HCT116 (cell line): Measurements from ENCODE around the gene ADPRHL1. TPM values are rescaled to one million over a fixed set of nuclear protein-coding genes. Genes with fewer than 3 reads are reported as not detected.

ENCODE experiments used
- ATAC-seq: fragments of 200-7000 bp; cut with Tn5 transposase; 2 replicates; pipeline ENCODE4 v1.9.1; 2020; ENCODE audit warnings: mild to moderate bottlenecking, moderate library complexity
- BruUV-seq: library from RNA; stranded (reverse); fragments of 400-500 nt; replicated peaks from 2 replicates; lab custom pipeline; 2021; lab: Mats Ljungman, UMichigan
- CTCF ChIA-PET: fragments of 300-600 bp; sonication (Branson Sonifier 250); formaldehyde crosslinking; loops from one replicate; lab custom pipeline; 2021; ENCODE audit warnings: antibody characterized with exemption; lab: Charles Lee
- POLR2A ChIA-PET: fragments of 300-600, 350-600 bp; sonication (Branson Sonifier 250); formaldehyde crosslinking; loops from one replicate; lab custom pipeline; 2021; ENCODE audit warnings: antibody characterized with exemption; lab: Charles Lee
- RAD21 ChIA-PET, 2 experiments: fragments of 300-600 bp; sonication (Branson Sonifier 250); formaldehyde crosslinking; loops; one replicate each; lab custom pipeline; 2023; ENCODE audit warnings: low total read pairs in 2 of 2; ENCODE audit not compliant: uncharacterized antibody in 2 of 2, unreplicated experiment in 2 of 2, low non-redundant PET in 1 of 2; lab: Charles Lee
- DNase-seq: peaks from one replicate; pipeline ENCODE4 v3.0.0-alpha.2; 2010; ENCODE audit warnings: low read depth, low spot score
- H2AFZ ChIP-seq: fragments of 200-600 bp; shearing (Covaris generic), sonication (generic); 2 replicates; pipeline ENCODE4 v1.6.1; 2017; ENCODE audit warnings: low read depth, mixed run types, mixed read lengths, antibody characterized with exemption, low read length; ENCODE audit not compliant: poor library complexity, severe bottlenecking
- H3K27ac ChIP-seq: 2 replicates; pipeline ENCODE4 v1.5.1; 2012; ENCODE audit warnings: low read depth, low read length
- H3K27me3 ChIP-seq: fragments of 200-600 bp; sonication (generic); 2 replicates; pipeline ENCODE4 v1.6.1; 2016; ENCODE audit warnings: mixed run types, low read length, mixed read lengths; ENCODE audit not compliant: insufficient read depth
- H3K36me3 ChIP-seq, 2 experiments: fragments of 200-500 bp in 1 of 2; fragments of 200-600 bp in 1 of 2; sonication (Bioruptor generic) in 1 of 2; sonication (generic) in 1 of 2; 2 replicates each; pipeline versions ENCODE4 v1.5.1 to v1.6.1; 2014 to 2016; ENCODE audit warnings: low read length in 2 of 2, inconsistent platforms in 1 of 2, mixed read lengths in 1 of 2, mixed run types in 1 of 2; ENCODE audit not compliant: insufficient read depth in 2 of 2, control insufficient read depth in 1 of 2
- H3K4me1 ChIP-seq, 2 experiments: fragments of 200-600 bp in 1 of 2; sonication (generic) in 1 of 2; 2 replicates each; pipeline versions ENCODE4 v1.5.1 to v1.6.1; 2012 to 2017; ENCODE audit warnings: low read length in 2 of 2, inconsistent platforms in 1 of 2, mild to moderate bottlenecking in 1 of 2, mixed read lengths in 1 of 2, mixed run types in 1 of 2, moderate library complexity in 1 of 2; ENCODE audit not compliant: insufficient read depth in 2 of 2, control insufficient read depth in 1 of 2
- H3K4me2 ChIP-seq: fragments of 200-600 bp; sonication (generic); 2 replicates; pipeline ENCODE4 v1.6.1; 2017; ENCODE audit warnings: mixed run types, low read length, mixed read lengths
- H3K4me3 ChIP-seq, 2 experiments: fragments of 200-600 bp in 1 of 2; sonication (generic) in 1 of 2; replicated peaks in 1 of 2; 2 replicates each; pipeline ENCODE4 v1.5.1; 2011 to 2016; ENCODE audit warnings: low read length in 2 of 2, control low read depth in 1 of 2, low read depth in 1 of 2, mild to moderate bottlenecking in 1 of 2, mixed read lengths in 1 of 2, mixed run types in 1 of 2
- H3K79me2 ChIP-seq: fragments of 200-600 bp; sonication (generic); 2 replicates; pipeline ENCODE4 v1.6.1; 2017; ENCODE audit warnings: mild to moderate bottlenecking, mixed run types, low read length, moderate library complexity, mixed read lengths; ENCODE audit not compliant: insufficient read depth
- H3K9ac ChIP-seq: fragments of 200-600 bp; sonication (generic); 2 replicates; pipeline ENCODE4 v1.6.1; 2016; ENCODE audit warnings: low read length, mixed read lengths
- H3K9me2 ChIP-seq: fragments of 200-600 bp; sonication (generic), shearing (Covaris generic); 2 replicates; pipeline ENCODE4 v1.6.1; 2017; ENCODE audit warnings: mixed run types, mild to moderate bottlenecking, moderate library complexity; ENCODE audit not compliant: insufficient read depth
- H3K9me3 ChIP-seq, 2 experiments: fragments of 200-500 bp in 1 of 2; fragments of 200-600 bp in 1 of 2; sonication (Bioruptor generic) in 1 of 2; sonication (generic) in 1 of 2; 2 replicates each; pipeline ENCODE4 v1.6.1; 2014 to 2017; ENCODE audit warnings: low read length in 2 of 2, mixed read lengths in 2 of 2, inconsistent platforms in 1 of 2, low read depth in 1 of 2, mild to moderate bottlenecking in 1 of 2, mixed run types in 1 of 2, moderate library complexity in 1 of 2; ENCODE audit not compliant: control insufficient read depth in 1 of 2, insufficient read depth in 1 of 2
- H4K20me1 ChIP-seq: fragments of 200-600 bp; sonication (generic), shearing (Covaris generic); 2 replicates; pipeline ENCODE4 v1.6.1; 2017; ENCODE audit warnings: mixed run types, mild to moderate bottlenecking, moderate library complexity; ENCODE audit not compliant: insufficient read depth
- ATF3 ChIP-seq: IDR thresholded peaks from 2 replicates; pipeline ENCODE4 v1.6.1; 2012
- CBX3 ChIP-seq: IDR thresholded peaks from 2 replicates; pipeline ENCODE4 v1.6.1; 2012; ENCODE audit warnings: low read depth
- CTCF ChIP-seq, 3 experiments: fragments of 200-600 bp in 1 of 3; sonication (generic) in 1 of 3; IDR thresholded peaks in 2 of 3; conservative IDR thresholded peaks in 1 of 3; 2 replicates each; pipeline ENCODE4 v1.5.1; 2012 to 2017; ENCODE audit warnings: low read depth in 2 of 3, low read length in 2 of 3, antibody characterized with exemption in 1 of 3, borderline replicate concordance in 1 of 3, control low read depth in 1 of 3, mild to moderate bottlenecking in 1 of 3, mixed read lengths in 1 of 3, mixed run types in 1 of 3, moderate library complexity in 1 of 3; ENCODE audit not compliant: insufficient read depth in 1 of 3
- EGR1 ChIP-seq: IDR thresholded peaks from 2 replicates; pipeline ENCODE4 v1.6.1; 2012; ENCODE audit warnings: low read depth
- ELF1 ChIP-seq: IDR thresholded peaks from 2 replicates; pipeline ENCODE4 v1.6.1; 2012; ENCODE audit warnings: low read depth, borderline replicate concordance
- EZH2 ChIP-seq: fragments of 200-600 bp; sonication (generic); IDR thresholded peaks from 2 replicates; pipeline ENCODE4 v1.6.1; 2017; ENCODE audit warnings: antibody characterized with exemption, mixed run types
- EZH2phosphoT487 ChIP-seq: fragments of 200-600 bp; IDR thresholded peaks from 2 replicates; pipeline ENCODE4 v1.6.1; 2018; ENCODE audit warnings: antibody characterized with exemption, borderline replicate concordance
- FOSL1 ChIP-seq: IDR thresholded peaks from 2 replicates; pipeline ENCODE4 v1.6.1; 2012; ENCODE audit warnings: low read depth
- JUND ChIP-seq: IDR thresholded peaks from 2 replicates; pipeline ENCODE4 v1.6.1; 2012
- MAX ChIP-seq: IDR thresholded peaks from 2 replicates; pipeline ENCODE4 v1.6.1; 2012
- POLR2AphosphoS5 ChIP-seq: IDR thresholded peaks from 2 replicates; pipeline ENCODE4 v1.6.1; 2011; ENCODE audit warnings: mild to moderate bottlenecking, low read depth, low read length, moderate library complexity
- RAD21 ChIP-seq: IDR thresholded peaks from 2 replicates; pipeline ENCODE4 v1.6.1; 2012; ENCODE audit warnings: low read depth, mild to moderate bottlenecking
- SIN3A ChIP-seq: IDR thresholded peaks from 2 replicates; pipeline ENCODE4 v1.6.1; 2012; ENCODE audit warnings: low read depth
- SP1 ChIP-seq: IDR thresholded peaks from 2 replicates; pipeline ENCODE4 v1.6.1; 2012; ENCODE audit warnings: low read depth
- TCF7L2 ChIP-seq: IDR thresholded peaks from 2 replicates; pipeline ENCODE4 v1.7.0; 2011; ENCODE audit warnings: borderline replicate concordance, inconsistent platforms; ENCODE audit not compliant: insufficient read depth, insufficient read length; ENCODE audit errors: extremely low read depth
- YY1 ChIP-seq: IDR thresholded peaks from 2 replicates; pipeline ENCODE4 v1.6.1; 2011; ENCODE audit warnings: low read length, low read depth, moderate library complexity, mild to moderate bottlenecking; ENCODE audit not compliant: insufficient replicate concordance; ENCODE audit errors: extremely low read depth
- ZFX ChIP-seq: fragments of 450-650 bp; IDR thresholded peaks from 2 replicates; pipeline ENCODE4 v1.6.1; 2017
- ZNF274 ChIP-seq: fragments of 200-500 bp; sonication (Bioruptor generic); IDR thresholded peaks from 2 replicates; pipeline ENCODE4 v1.6.1; 2014; ENCODE audit warnings: mild to moderate bottlenecking, low read depth, low read length, inconsistent platforms
- intact Hi-C: fragments of 100-400 bp; cut with micrococcal nuclease; formaldehyde crosslinking; loops from 2 replicates; pipeline ENCODE4 v1.10.0; 2022
- total RNA-seq: library from RNA; stranded (reverse); gene quantifications from one replicate; pipeline ENCODE4 v1.2.1, GENCODE V29; 2021; ENCODE audit not compliant: unreplicated experiment
- TF ChIP-seq, protein P1 (sequence below): IDR thresholded peaks from 2 replicates; pipeline ENCODE4 v1.6.1; 2011; ENCODE audit warnings: mild to moderate bottlenecking, low read length, moderate library complexity; ENCODE audit not compliant: insufficient replicate concordance; ENCODE audit errors: extremely low read depth

Gene ADPRHL1
- total RNA-seq, 1 experiment from 2014 or later, result 12.6 TPM

DNA sequence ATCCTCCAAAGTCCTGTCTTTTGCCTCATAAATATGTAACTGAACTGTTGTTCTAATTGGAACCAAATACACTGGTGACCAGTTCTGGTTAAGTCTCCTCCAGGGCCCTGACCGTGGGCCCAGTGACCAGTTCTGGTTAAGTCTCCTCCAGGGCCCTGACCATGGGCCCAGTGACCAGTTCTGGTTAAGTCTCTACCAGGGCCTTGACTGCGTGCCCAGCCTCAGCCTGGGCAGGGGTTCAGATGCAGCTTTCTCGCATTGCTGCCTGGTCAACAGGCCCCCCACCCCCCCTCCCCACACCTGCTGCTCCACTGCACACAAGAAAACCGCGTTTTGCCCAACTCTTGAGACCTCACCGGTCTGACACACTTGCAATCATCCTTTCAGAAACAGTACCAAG lies 85.5 kb downstream of the ADPRHL1 start:
- Histone ChIP-seq H3K27ac (no peak overlapping the region), H2AFZ (no peak overlapping the region), H3K79me2 (peaks cover 4% of the 10 kb centered on the region), H3K9ac (no peak overlapping the region), H3K4me2 (no peak overlapping the region), H3K9me2 (no peaks in the 10 kb centered on the region), H3K9me3 (no peaks in the 10 kb centered on the region), H3K4me1 (peaks cover 6 to 9% of the 10 kb centered on the region in 2 experiments), H3K36me3 (no peaks in the 10 kb centered on the region)
- no peak for ATAC-seq
- RAD21 ChIA-PET, result no interaction called here
- POLR2A ChIA-PET, result no interaction called here
- CTCF ChIA-PET, result no interaction called here
- no TSS peak for BruUV-seq
- intact Hi-C loops, result no loop called here
- DNase-seq, result no peak
- TF ChIP-seq FOSL1 (no peak), POLR2AphosphoS5 (no peak), SP1 (no peak), JUND (no peak), TCF7L2 (no peak), ATF3 (no peak), SIN3A (no peak), CBX3 (no peak), CTCF (IDR thresholded peaks at IDR 0.05 in 2 of 3, conservative IDR thresholded peaks at IDR 0.05 in 1 of 3; ENCODE audit: borderline replicate concordance in 1 of 3, insufficient read depth in 1 of 3, low read depth in 2 of 3, low read length in 2 of 3) (no peak), ZNF274 (no peak), YY1 (no peak), EGR1 (no peak), ELF1 (no peak), MAX (no peak), RAD21 (no peak), ZFX (no peak), EZH2phosphoT487 (no peak), EZH2 (no peak)
- TF ChIP-seq, protein P1, sequence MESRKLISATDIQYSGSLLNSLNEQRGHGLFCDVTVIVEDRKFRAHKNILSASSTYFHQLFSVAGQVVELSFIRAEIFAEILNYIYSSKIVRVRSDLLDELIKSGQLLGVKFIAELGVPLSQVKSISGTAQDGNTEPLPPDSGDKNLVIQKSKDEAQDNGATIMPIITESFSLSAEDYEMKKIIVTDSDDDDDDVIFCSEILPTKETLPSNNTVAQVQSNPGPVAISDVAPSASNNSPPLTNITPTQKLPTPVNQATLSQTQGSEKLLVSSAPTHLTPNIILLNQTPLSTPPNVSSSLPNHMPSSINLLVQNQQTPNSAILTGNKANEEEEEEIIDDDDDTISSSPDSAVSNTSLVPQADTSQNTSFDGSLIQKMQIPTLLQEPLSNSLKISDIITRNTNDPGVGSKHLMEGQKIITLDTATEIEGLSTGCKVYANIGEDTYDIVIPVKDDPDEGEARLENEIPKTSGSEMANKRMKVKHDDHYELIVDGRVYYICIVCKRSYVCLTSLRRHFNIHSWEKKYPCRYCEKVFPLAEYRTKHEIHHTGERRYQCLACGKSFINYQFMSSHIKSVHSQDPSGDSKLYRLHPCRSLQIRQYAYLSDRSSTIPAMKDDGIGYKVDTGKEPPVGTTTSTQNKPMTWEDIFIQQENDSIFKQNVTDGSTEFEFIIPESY, result no peak
- TF ChIP-seq, all 23 proteins: peak for 0
- Histone ChIP-seq H3K4me3 (no peak overlapping the region), H3K27me3 (no peaks in the 10 kb centered on the region), H4K20me1 (no peaks in the 10 kb centered on the region)
